KMS-11 (cell line): ENCODE measurements around the gene KCNMB2.

Source experiments
- H2AFZ ChIP-seq: fragments of 200-600 bp; sonication (generic); 2 replicates; pipeline ENCODE4 v1.6.1; 2016; ENCODE audit warnings: antibody characterized with exemption, mixed run types, low read depth
- H3K27ac ChIP-seq: fragments of 200-600 bp; sonication (generic); 2 replicates; pipeline ENCODE4 v1.6.1; 2016; ENCODE audit warnings: mild to moderate bottlenecking, mixed run types
- H3K27me3 ChIP-seq: fragments of 200-600 bp; sonication (generic); 2 replicates; pipeline ENCODE4 v1.6.1; 2017; ENCODE audit warnings: mild to moderate bottlenecking, low read depth, mixed run types, moderate library complexity; ENCODE audit not compliant: insufficient read depth
- H3K36me3 ChIP-seq: fragments of 200-600 bp; sonication (generic); 2 replicates; pipeline ENCODE4 v1.6.1; 2017; ENCODE audit warnings: mild to moderate bottlenecking, mixed run types; ENCODE audit not compliant: insufficient read depth
- H3K4me1 ChIP-seq: fragments of 200-600 bp; sonication (generic); 2 replicates; pipeline ENCODE4 v1.6.1; 2016; ENCODE audit warnings: mild to moderate bottlenecking, low read depth, mixed run types; ENCODE audit not compliant: poor library complexity, severe bottlenecking
- H3K4me2 ChIP-seq: fragments of 200-600 bp; sonication (generic); 2 replicates; pipeline ENCODE4 v1.7.0; 2016; ENCODE audit warnings: mild to moderate bottlenecking, mixed run types
- H3K4me3 ChIP-seq: fragments of 200-600 bp; sonication (generic); IDR thresholded peaks from 2 replicates; pipeline ENCODE4 v1.6.1; 2017; ENCODE audit warnings: low read depth, low read length, mixed read lengths; ENCODE audit not compliant: insufficient read depth
- H3K79me2 ChIP-seq: fragments of 200-600 bp; sonication (generic); 2 replicates; pipeline ENCODE4 v1.6.1; 2016; ENCODE audit warnings: low read depth, mixed run types; ENCODE audit not compliant: insufficient read depth
- H3K9ac ChIP-seq: fragments of 200-600 bp; sonication (generic); 2 replicates; pipeline ENCODE4 v1.6.1; 2016; ENCODE audit warnings: mild to moderate bottlenecking, mixed run types
- H4K20me1 ChIP-seq: fragments of 200-600 bp; sonication (generic); 2 replicates; pipeline ENCODE4 v1.6.1; 2016; ENCODE audit warnings: mild to moderate bottlenecking, mixed run types; ENCODE audit not compliant: insufficient read depth
- TF ChIP-seq, protein P1 (sequence below): fragments of 200-600 bp; sonication (generic); conservative IDR thresholded peaks from 2 replicates; pipeline ENCODE4 v1.6.1; 2017; ENCODE audit warnings: low read depth, mild to moderate bottlenecking, antibody characterized with exemption, low read length, moderate library complexity, mixed read lengths

KCNMB2 gene

DNA sequence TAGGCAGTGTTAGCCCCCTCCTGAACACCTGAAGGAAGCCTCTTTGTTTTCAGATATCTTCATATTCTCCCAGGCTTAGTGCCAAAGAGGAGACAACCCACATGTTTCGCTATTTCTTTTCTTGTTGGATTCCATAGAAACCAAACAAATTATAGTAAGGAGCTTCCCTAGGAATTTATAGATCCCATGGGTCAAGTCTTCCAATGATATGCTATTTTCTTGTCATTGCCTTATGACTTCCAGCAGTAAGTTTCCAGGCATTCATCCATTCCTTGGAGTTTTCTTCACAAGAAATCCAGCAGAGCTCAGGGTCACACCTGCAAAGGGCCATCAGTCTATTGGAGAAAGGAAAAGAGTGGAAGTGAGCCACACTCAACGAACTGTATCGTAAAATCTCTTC is 9.9 kb upstream of the KCNMB2 start:
- no peak overlapping the region for H3K4me2 ChIP-seq
- no peak overlapping the region for H3K27ac ChIP-seq
- H4K20me1 ChIP-seq: no peaks in the 10 kb centered on the region
- no peak overlapping the region for H3K4me3 ChIP-seq
- H3K27me3 ChIP-seq: no peaks in the 10 kb centered on the region
- TF ChIP-seq, protein P1, sequence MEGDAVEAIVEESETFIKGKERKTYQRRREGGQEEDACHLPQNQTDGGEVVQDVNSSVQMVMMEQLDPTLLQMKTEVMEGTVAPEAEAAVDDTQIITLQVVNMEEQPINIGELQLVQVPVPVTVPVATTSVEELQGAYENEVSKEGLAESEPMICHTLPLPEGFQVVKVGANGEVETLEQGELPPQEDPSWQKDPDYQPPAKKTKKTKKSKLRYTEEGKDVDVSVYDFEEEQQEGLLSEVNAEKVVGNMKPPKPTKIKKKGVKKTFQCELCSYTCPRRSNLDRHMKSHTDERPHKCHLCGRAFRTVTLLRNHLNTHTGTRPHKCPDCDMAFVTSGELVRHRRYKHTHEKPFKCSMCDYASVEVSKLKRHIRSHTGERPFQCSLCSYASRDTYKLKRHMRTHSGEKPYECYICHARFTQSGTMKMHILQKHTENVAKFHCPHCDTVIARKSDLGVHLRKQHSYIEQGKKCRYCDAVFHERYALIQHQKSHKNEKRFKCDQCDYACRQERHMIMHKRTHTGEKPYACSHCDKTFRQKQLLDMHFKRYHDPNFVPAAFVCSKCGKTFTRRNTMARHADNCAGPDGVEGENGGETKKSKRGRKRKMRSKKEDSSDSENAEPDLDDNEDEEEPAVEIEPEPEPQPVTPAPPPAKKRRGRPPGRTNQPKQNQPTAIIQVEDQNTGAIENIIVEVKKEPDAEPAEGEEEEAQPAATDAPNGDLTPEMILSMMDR: no peak
- no peak overlapping the region for H2AFZ ChIP-seq
- no peaks in the 10 kb centered on the region for H3K36me3 ChIP-seq
- H3K79me2 ChIP-seq: no peaks in the 10 kb centered on the region
- peaks cover 35% of the 10 kb centered on the region for H3K4me1 ChIP-seq
- H3K9ac ChIP-seq: no peak overlapping the region

DNA sequence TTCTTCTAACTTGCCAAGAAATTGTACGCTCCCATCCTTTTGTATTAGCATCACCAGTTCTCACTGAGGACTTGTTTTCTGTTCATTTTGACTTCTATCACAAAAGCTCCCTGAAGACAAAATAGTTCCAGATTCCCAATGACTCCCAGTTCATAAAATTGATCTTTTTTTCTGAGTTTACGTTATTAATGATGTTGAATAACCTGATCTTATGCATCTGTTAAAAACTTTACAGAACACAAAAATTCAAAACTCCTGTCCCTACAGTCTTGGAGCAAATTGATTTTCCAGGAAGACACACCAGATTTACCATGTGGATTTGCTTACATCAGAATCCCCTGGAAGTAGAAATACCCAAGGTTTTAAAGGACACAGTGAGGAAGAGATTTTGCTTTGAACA is 8.3 kb upstream of the KCNMB2 start:
- Histone ChIP-seq H3K9ac (no peak overlapping the region), H3K4me1 (peaks cover 25% of the 10 kb centered on the region), H3K27ac (no peak overlapping the region), H3K4me3 (no peak overlapping the region), H3K36me3 (no peaks in the 10 kb centered on the region), H2AFZ (no peak overlapping the region), H3K79me2 (no peaks in the 10 kb centered on the region), H3K4me2 (no peak overlapping the region), H3K27me3 (no peaks in the 10 kb centered on the region), H4K20me1 (no peaks in the 10 kb centered on the region)
- TF ChIP-seq, protein P1: no peak

DNA sequence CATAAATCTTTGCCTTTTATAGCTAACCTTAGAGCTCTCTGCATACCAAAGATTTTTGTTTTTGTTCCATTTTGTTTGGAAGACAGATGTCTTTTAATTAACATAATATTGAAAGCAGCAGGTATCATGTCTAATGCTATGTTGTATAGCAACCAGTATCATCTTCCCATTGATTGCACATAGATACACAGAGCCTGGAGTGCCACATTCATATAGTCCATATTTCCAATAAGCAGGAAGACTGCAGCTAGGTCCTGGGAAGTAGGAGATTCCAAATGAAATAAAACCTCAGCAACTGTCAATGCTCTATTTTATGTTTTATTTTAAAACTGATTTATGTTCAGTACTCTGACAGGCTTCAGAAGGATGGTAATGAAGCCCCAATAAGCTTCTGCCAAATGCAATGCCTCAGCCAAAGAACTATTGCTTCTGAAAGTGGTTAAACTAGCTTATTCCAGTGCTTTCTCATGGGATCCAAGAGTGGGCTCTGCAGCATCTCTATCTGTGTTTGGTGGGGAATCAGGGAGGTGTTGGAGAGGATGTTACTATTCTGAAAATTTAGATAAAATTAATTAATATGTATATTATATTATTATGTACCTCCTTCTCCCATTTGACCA is 6.5 kb upstream of the KCNMB2 start:
- H3K79me2 ChIP-seq: no peaks in the 10 kb centered on the region
- H3K4me3 ChIP-seq: no peak overlapping the region

DNA sequence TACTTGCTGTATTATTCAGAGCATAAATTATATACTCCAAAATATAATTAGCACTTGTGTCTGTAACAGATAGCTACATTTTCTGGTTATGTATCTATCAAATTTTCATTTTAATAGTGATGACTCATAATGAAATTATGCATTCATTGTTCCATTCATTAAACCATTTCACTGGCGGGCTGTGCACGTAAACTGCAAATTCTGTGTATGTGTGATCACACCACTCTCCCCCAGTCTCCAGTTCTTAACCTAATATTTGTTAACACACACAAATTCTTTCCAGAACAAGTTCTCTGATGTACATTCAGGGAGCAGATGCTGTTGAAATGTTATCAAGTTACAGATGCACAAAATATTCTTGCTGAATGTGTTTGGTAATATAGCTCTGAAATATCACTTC is 3.8 kb upstream of the KCNMB2 start:
- H3K4me3 ChIP-seq: no peak overlapping the region
- H3K27me3 ChIP-seq: no peaks in the 10 kb centered on the region
- H2AFZ ChIP-seq: no peak overlapping the region
- H3K4me1 ChIP-seq: peaks cover 6% of the 10 kb centered on the region
- H4K20me1 ChIP-seq: no peaks in the 10 kb centered on the region
- no peaks in the 10 kb centered on the region for H3K36me3 ChIP-seq
- no peaks in the 10 kb centered on the region for H3K79me2 ChIP-seq
- H3K4me2 ChIP-seq: no peak overlapping the region
- H3K9ac ChIP-seq: no peak overlapping the region
- H3K27ac ChIP-seq: no peak overlapping the region
- TF ChIP-seq, protein P1: no peak

More for the DNA sequence above, 6.5 kb upstream of the KCNMB2 start:
- Histone ChIP-seq H3K27ac (no peak overlapping the region), H3K9ac (no peak overlapping the region), H3K4me2 (no peak overlapping the region), H2AFZ (no peak overlapping the region), H3K36me3 (no peaks in the 10 kb centered on the region), H4K20me1 (no peaks in the 10 kb centered on the region), H3K4me1 (peaks cover 9% of the 10 kb centered on the region), H3K27me3 (no peaks in the 10 kb centered on the region)
- TF ChIP-seq, protein P1: no peak
